ENCODE results near the gene TMTC4.
"Not testable (repeated sequence)": the region's sequence is repeated elsewhere in the genome, so short reads cannot be mapped to it uniquely, and the experiment has no call there.

TMTC4 gene

GRCh38 chr13:100677128-100677527 lies 2.5 kb upstream of the TMTC4 start:
- not testable (repeated sequence) for H3K4ac ChIP-seq (ENCODE audit: low read depth, low read length); H4K91ac ChIP-seq (ENCODE audit: low read depth, low read length); H3K9ac ChIP-seq (ENCODE audit: low read length); H3K4me1 ChIP-seq (ENCODE audit: control insufficient read depth in 1 of 2, insufficient read depth in 2 of 2, low read length in 2 of 2); H3K18ac ChIP-seq (ENCODE audit: low read length); H3K14ac ChIP-seq (ENCODE audit: low read length); H2AFZ ChIP-seq (ENCODE audit: insufficient read depth, low read length, poor library complexity); H2BK12ac ChIP-seq (ENCODE audit: low read length); H3K4me2 ChIP-seq (ENCODE audit: low read length); H2BK120ac ChIP-seq (ENCODE audit: insufficient read depth, low read length, poor library complexity); H2AK5ac ChIP-seq (ENCODE audit: low read length); H3K4me3 ChIP-seq (ENCODE audit: low read depth, low read length); H3K27ac ChIP-seq (ENCODE audit: low read depth, low read length); H4K12ac ChIP-seq (ENCODE audit: low read depth, low read length); DNase-seq; H3K79me1 ChIP-seq (ENCODE audit: low read length); H3K36me3 ChIP-seq (ENCODE audit: control insufficient read depth in 1 of 2, insufficient read depth in 2 of 2, low read length in 2 of 2); H4K8ac ChIP-seq (ENCODE audit: low read depth, low read length); H3K27me3 ChIP-seq (ENCODE audit: insufficient read depth, low read length); H3K79me2 ChIP-seq (ENCODE audit: control insufficient read depth, insufficient read depth, low read length, poor library complexity); H2BK5ac ChIP-seq (ENCODE audit: low read depth, low read length, poor library complexity); H3K23ac ChIP-seq (ENCODE audit: low read length); H3K9me3 ChIP-seq (ENCODE audit: insufficient read depth, low read depth, low read length)
- WGBS (ENCODE audit: extremely low coverage, insufficient coverage, insufficient read length) = no CpG with 5 or more reads among the region's 5 CpGs

DNA sequence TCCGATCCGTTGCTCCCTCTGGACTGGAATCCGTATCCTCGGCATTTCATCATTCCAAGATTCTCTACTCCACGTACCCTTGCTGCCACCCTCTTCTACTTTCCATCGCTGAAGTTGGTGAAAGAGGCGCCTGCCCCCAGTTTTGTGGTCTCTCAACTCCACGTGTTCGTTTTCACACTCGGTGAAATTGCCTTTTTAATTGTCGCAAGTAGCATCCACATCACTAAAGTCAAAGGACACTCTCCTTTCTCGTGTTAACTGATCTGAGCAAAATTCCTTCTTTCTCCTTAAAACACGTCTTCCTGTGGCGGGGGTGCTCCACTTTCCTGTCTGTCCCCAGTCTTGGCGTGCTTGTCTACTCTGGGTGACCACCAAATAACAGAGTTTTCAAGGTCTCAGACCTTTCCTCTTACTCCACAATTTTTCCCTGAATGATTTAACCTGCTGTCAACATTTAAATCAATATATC lies 1.1 kb upstream of the TMTC4 start:
- no CpG with 5 or more reads among the region's 15 CpGs for WGBS (ENCODE audit: extremely low coverage, insufficient coverage, insufficient read length)
- Histone ChIP-seq H2AK5ac (ENCODE audit: low read length) (no peak overlapping the region), H3K79me1 (ENCODE audit: low read length) (peaks cover 7% of the 10 kb centered on the region), H3K18ac (ENCODE audit: low read length) (no peak overlapping the region), H4K8ac (ENCODE audit: low read depth, low read length) (no peak overlapping the region), H3K23ac (ENCODE audit: low read length) (no peak overlapping the region), H2BK12ac (ENCODE audit: low read length) (no peak overlapping the region), H4K12ac (ENCODE audit: low read depth, low read length) (no peak overlapping the region), H3K4me3 (ENCODE audit: low read depth, low read length) (no peak overlapping the region), H2AFZ (ENCODE audit: insufficient read depth, low read length, poor library complexity) (no peak overlapping the region), H3K9ac (ENCODE audit: low read length) (no peak overlapping the region), H3K27me3 (ENCODE audit: insufficient read depth, low read length) (no peaks in the 10 kb centered on the region), H2BK5ac (ENCODE audit: low read depth, low read length, poor library complexity) (no peak overlapping the region), H3K79me2 (ENCODE audit: control insufficient read depth, insufficient read depth, low read length, poor library complexity) (peaks cover 6% of the 10 kb centered on the region), H3K36me3 (ENCODE audit: control insufficient read depth in 1 of 2, insufficient read depth in 2 of 2, low read length in 2 of 2) (peaks cover 0 to 2% of the 10 kb centered on the region in 2 experiments), H4K91ac (ENCODE audit: low read depth, low read length) (no peak overlapping the region), H3K14ac (ENCODE audit: low read length) (no peak overlapping the region), H3K9me3 (ENCODE audit: insufficient read depth, low read depth, low read length) (peaks cover 3% of the 10 kb centered on the region), H2BK120ac (ENCODE audit: insufficient read depth, low read length, poor library complexity) (no peak overlapping the region), H3K27ac (ENCODE audit: low read depth, low read length) (no peak overlapping the region), H3K4ac (ENCODE audit: low read depth, low read length) (no peak overlapping the region), H3K4me1 (ENCODE audit: control insufficient read depth in 1 of 2, insufficient read depth in 2 of 2, low read length in 2 of 2) (peaks cover 8 to 9% of the 10 kb centered on the region in 2 experiments), H3K4me2 (ENCODE audit: low read length) (peak overlapping the region; percentile 85)
- DNase-seq = no peak

DNA sequence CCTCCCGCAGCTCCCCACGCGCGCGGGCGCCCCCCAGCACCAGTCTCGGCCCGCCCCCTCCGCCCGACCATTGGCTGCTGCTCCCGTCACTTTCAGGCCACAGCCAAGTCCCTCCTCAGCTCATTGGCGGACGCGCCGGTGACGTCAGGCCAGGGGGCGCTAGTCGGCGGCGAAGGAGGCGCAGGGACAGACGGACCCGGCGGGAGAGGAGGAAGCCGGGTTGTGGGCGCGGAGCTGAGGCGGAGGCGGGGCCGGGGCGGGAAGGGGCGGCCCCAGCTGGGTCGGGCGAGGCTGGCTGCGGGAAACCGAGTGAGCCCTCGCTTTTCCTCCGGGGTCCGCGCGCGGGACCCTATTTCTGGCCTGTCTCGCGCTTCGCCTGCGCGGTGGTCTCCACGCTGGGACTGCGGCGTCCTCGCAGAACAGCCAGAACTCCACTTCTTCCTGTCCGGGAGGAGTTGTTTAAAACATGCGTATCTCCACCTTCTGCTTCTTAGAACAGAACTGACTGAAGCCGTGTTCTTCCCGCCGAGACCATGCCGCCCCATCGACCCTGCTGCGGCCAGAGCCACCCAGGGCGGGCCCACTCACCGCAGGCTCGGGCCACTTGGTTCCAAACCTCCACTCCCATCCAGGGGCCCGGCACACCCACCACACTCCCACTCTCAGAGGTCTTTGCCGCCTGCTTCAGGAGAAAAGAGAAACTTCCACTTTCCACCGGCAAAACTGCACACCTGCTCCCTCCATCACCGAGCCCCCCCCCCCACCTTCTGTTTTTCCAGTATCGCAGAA lies 471 bp upstream of the TMTC4 start:
- H2BK120ac ChIP-seq (ENCODE audit: insufficient read depth, low read length, poor library complexity) = no peak overlapping the region
- no peak overlapping the region for H2BK12ac ChIP-seq (ENCODE audit: low read length)
- H4K12ac ChIP-seq (ENCODE audit: low read depth, low read length) = peak overlapping the region; percentile 45
- no peak overlapping the region for H3K27ac ChIP-seq (ENCODE audit: low read depth, low read length)
- H4K8ac ChIP-seq (ENCODE audit: low read depth, low read length) = peak overlapping the region; percentile 91
- H3K9me3 ChIP-seq (ENCODE audit: insufficient read depth, low read depth, low read length) = peaks cover 3% of the 10 kb centered on the region
- H2AFZ ChIP-seq (ENCODE audit: insufficient read depth, low read length, poor library complexity) = peak overlapping the region; percentile 83
- peaks cover 2 to 4% of the 10 kb centered on the region in 2 experiments for H3K36me3 ChIP-seq (ENCODE audit: control insufficient read depth in 1 of 2, insufficient read depth in 2 of 2, low read length in 2 of 2)
- WGBS (ENCODE audit: extremely low coverage, insufficient coverage, insufficient read length) = no CpG with 5 or more reads among the region's 67 CpGs
- no peak overlapping the region for H2BK5ac ChIP-seq (ENCODE audit: low read depth, low read length, poor library complexity)
- peak overlapping the region; percentile 62 for H3K18ac ChIP-seq (ENCODE audit: low read length)
- peak overlapping the region; percentile 67 for H4K91ac ChIP-seq (ENCODE audit: low read depth, low read length)
- peak overlapping the region; percentile 40 for H3K14ac ChIP-seq (ENCODE audit: low read length)
- peaks cover 8 to 9% of the 10 kb centered on the region in 2 experiments for H3K4me1 ChIP-seq (ENCODE audit: control insufficient read depth in 1 of 2, insufficient read depth in 2 of 2, low read length in 2 of 2)
- peak; percentile 99 for DNase-seq
- H3K79me2 ChIP-seq (ENCODE audit: control insufficient read depth, insufficient read depth, low read length, poor library complexity) = peaks cover 6% of the 10 kb centered on the region
- H3K9ac ChIP-seq (ENCODE audit: low read length) = peak overlapping the region; percentile 52
- H2AK5ac ChIP-seq (ENCODE audit: low read length) = no peak overlapping the region
- H3K4me2 ChIP-seq (ENCODE audit: low read length) = peak overlapping the region; percentile 93
- peak overlapping the region; percentile 82 for H3K4me3 ChIP-seq (ENCODE audit: low read depth, low read length)
- no peak overlapping the region for H3K23ac ChIP-seq (ENCODE audit: low read length)
- H3K27me3 ChIP-seq (ENCODE audit: insufficient read depth, low read length) = no peaks in the 10 kb centered on the region
- H3K79me1 ChIP-seq (ENCODE audit: low read length) = peaks cover 7% of the 10 kb centered on the region
- no peak overlapping the region for H3K4ac ChIP-seq (ENCODE audit: low read depth, low read length)

- peak overlapping the region; percentile 95 for H4K91ac ChIP-seq (ENCODE audit: low read depth, low read length)
- no CpG with 5 or more reads among the region's 86 CpGs for WGBS (ENCODE audit: extremely low coverage, insufficient coverage, insufficient read length)
- H2BK120ac ChIP-seq (ENCODE audit: insufficient read depth, low read length, poor library complexity) = peak overlapping the region; percentile 46
- H3K79me1 ChIP-seq (ENCODE audit: low read length) = peaks cover 7% of the 10 kb centered on the region
- H4K12ac ChIP-seq (ENCODE audit: low read depth, low read length) = peak overlapping the region; percentile 44
- H3K18ac ChIP-seq (ENCODE audit: low read length) = peak overlapping the region; percentile 83
- H3K4me1 ChIP-seq (ENCODE audit: control insufficient read depth in 1 of 2, insufficient read depth in 2 of 2, low read length in 2 of 2) = peaks cover 8 to 9% of the 10 kb centered on the region in 2 experiments
- peak overlapping the region; percentile 35 for H3K4ac ChIP-seq (ENCODE audit: low read depth, low read length)
- peak overlapping the region; percentile 93 for H3K9ac ChIP-seq (ENCODE audit: low read length)
- H2AK5ac ChIP-seq (ENCODE audit: low read length) = no peak overlapping the region
- H4K8ac ChIP-seq (ENCODE audit: low read depth, low read length) = peak overlapping the region; percentile 91
- H2AFZ ChIP-seq (ENCODE audit: insufficient read depth, low read length, poor library complexity) = peak overlapping the region; percentile 83
- no peak overlapping the region for H2BK12ac ChIP-seq (ENCODE audit: low read length)
- H3K9me3 ChIP-seq (ENCODE audit: insufficient read depth, low read depth, low read length) = peaks cover 3% of the 10 kb centered on the region
- DNase-seq = peak; percentile 52 to 83
- no peaks in the 10 kb centered on the region for H3K27me3 ChIP-seq (ENCODE audit: insufficient read depth, low read length)
- H3K79me2 ChIP-seq (ENCODE audit: control insufficient read depth, insufficient read depth, low read length, poor library complexity) = peaks cover 6% of the 10 kb centered on the region
- peak overlapping the region; percentile 74 for H2BK5ac ChIP-seq (ENCODE audit: low read depth, low read length, poor library complexity)
- peak overlapping the region; percentile 93 for H3K4me2 ChIP-seq (ENCODE audit: low read length)
- H3K36me3 ChIP-seq (ENCODE audit: control insufficient read depth in 1 of 2, insufficient read depth in 2 of 2, low read length in 2 of 2) = peaks cover 4 to 11% of the 10 kb centered on the region in 2 experiments
- peak overlapping the region; percentile 82 for H3K4me3 ChIP-seq (ENCODE audit: low read depth, low read length)
- H3K14ac ChIP-seq (ENCODE audit: low read length) = peak overlapping the region; percentile 81
- no peak overlapping the region for H3K23ac ChIP-seq (ENCODE audit: low read length)
- H3K27ac ChIP-seq (ENCODE audit: low read depth, low read length) = peak overlapping the region; percentile 88
Measured at GRCh38 chr13:100673713-100674571, 653 bp downstream of the TMTC4 start.
